Gastrocnemius medialis (tissue), 4 donors: ENCODE results near the gene ZBTB20. TPM values are rescaled to one million over a fixed set of nuclear protein-coding genes. Genes with fewer than 3 reads are reported as not detected.

ENCODE experiments used
- ATAC-seq, 2 donors: fragments of 150-250 bp; one replicate each; pipeline ENCODE4 v1.9.1; 2016
- DNase-seq, 2 donors: peaks; one replicate each; pipeline ENCODE4 v3.0.0-alpha.2; 2019
- H3K27ac ChIP-seq, 4 donors: fragments of 200-600 bp; sonication (generic); 1 replicate in 1 of 4; 2 replicates in 3 of 4; pipeline ENCODE4 v1.5.1; 2016 to 2018; ENCODE audit warnings: mild to moderate bottlenecking in 2 of 4, moderate library complexity in 1 of 4
- H3K27me3 ChIP-seq, 3 donors: fragments of 200-600 bp; sonication (generic) in 2 of 3; 1 replicate in 1 of 3; 2 replicates in 2 of 3; pipeline versions ENCODE4 v1.5.1 to v1.6.0; 2016 to 2019; ENCODE audit warnings: mild to moderate bottlenecking in 1 of 3, moderate library complexity in 1 of 3
- H3K36me3 ChIP-seq, 2 donors: fragments of 200-600 bp; sonication (generic) in 1 of 2; one replicate each; pipeline ENCODE4 v1.5.1; 2017 to 2018
- H3K4me1 ChIP-seq, 2 donors: fragments of 200-600 bp; sonication (generic) in 1 of 2; one replicate each; pipeline ENCODE4 v1.5.1; 2016 to 2017; ENCODE audit warnings: mild to moderate bottlenecking in 2 of 2
- H3K4me3 ChIP-seq, 4 donors: fragments of 200-600 bp; sonication (generic) in 3 of 4; 1 replicate in 1 of 4; 2 replicates in 3 of 4; pipeline ENCODE4 v1.5.1; 2016 to 2019; ENCODE audit warnings: mild to moderate bottlenecking in 2 of 4
- H3K9me3 ChIP-seq, 3 donors: fragments of 200-600 bp; sonication (generic) in 2 of 3; 1 replicate in 1 of 3; 2 replicates in 2 of 3; pipeline ENCODE4 v1.5.1; 2016 to 2019
- CTCF ChIP-seq, 5 experiments: fragments of 450-650 bp in 3 of 5; fragments of 200-600 bp in 2 of 5; sonication (generic) in 2 of 5; IDR thresholded peaks in 4 of 5; conservative IDR thresholded peaks in 1 of 5; 1 replicate in 4 of 5; 2 replicates in 1 of 5; pipeline ENCODE4 v1.5.1; 2016 to 2019; ENCODE audit warnings: antibody characterized with exemption in 5 of 5, mild to moderate bottlenecking in 3 of 5, moderate library complexity in 3 of 5
- POLR2A ChIP-seq, 2 donors: fragments of 450-650 bp; IDR thresholded peaks; one replicate each; pipeline ENCODE4 v1.6.1; 2017; ENCODE audit warnings: antibody characterized with exemption in 2 of 2, mild to moderate bottlenecking in 2 of 2, moderate library complexity in 2 of 2
- in situ Hi-C, 4 donors: fragments of 200-750 bp; cut with MboI; loops; one replicate each; pipeline versions ENCODE4 v1.15.0 to v1.8.0; 2017; ENCODE audit warnings: low sequenced_read_pairs in 4 of 4
- intact Hi-C: fragments of 100-400 bp; cut with DNase I; formaldehyde crosslinking; loops from one replicate; pipeline ENCODE4 v1.15.1; 2023; ENCODE audit warnings: low total_unique reads
- total RNA-seq, 4 donors: library from RNA; depleted of rRNA; stranded (reverse); fragments of >200 nt; gene quantifications; one replicate each; pipeline versions ENCODE4 v1.1.0 to v1.2.3, GENCODE V29; 2016

The ZBTB20 gene
- total RNA-seq, 4 donors from 2014 or later, result 47.6 to 86.5 (median 69.0) TPM

- no peaks in the 10 kb centered on the region for H3K36me3 ChIP-seq
- H3K27ac ChIP-seq, result no peak overlapping the region
- in situ Hi-C loops, result no loop called here
- intact Hi-C loops, result no loop called here
- ATAC-seq, result no peak
- no peak overlapping the region for H3K4me3 ChIP-seq
- DNase-seq, result no peak
- TF ChIP-seq CTCF (IDR thresholded peaks at IDR 0.05 in 4 of 5, conservative IDR thresholded peaks at IDR 0.05 in 1 of 5) (no peak), POLR2A (IDR thresholded peaks at IDR 0.05) (no peak)
- H3K4me1 ChIP-seq, result peaks cover 37 to 38% of the 10 kb centered on the region in 2 donors
- H3K9me3 ChIP-seq, result no peaks in the 10 kb centered on the region
- no peaks in the 10 kb centered on the region for H3K27me3 ChIP-seq
Measured at GRCh38 chr3:114563720-114564119, 583.4 kb downstream of the ZBTB20 start.

- Histone ChIP-seq H3K36me3 (no peaks in the 10 kb centered on the region), H3K27me3 (no peaks in the 10 kb centered on the region), H3K27ac (peak overlapping the region in 1 of 4 donors; percentile 25), H3K4me3 (no peak overlapping the region), H3K4me1 (peaks cover 39 to 43% of the 10 kb centered on the region in 2 donors), H3K9me3 (no peaks in the 10 kb centered on the region)
- intact Hi-C loops, result no loop called here
- in situ Hi-C loops, result no loop called here
- DNase-seq (no peak), ATAC-seq (no peak)
- TF ChIP-seq CTCF (IDR thresholded peaks at IDR 0.05 in 4 of 5, conservative IDR thresholded peaks at IDR 0.05 in 1 of 5), result no peak
- TF ChIP-seq POLR2A (IDR thresholded peaks at IDR 0.05), result no peak
Measured at GRCh38 chr3:114562557-114562956, 584.5 kb downstream of the ZBTB20 start.

DNA sequence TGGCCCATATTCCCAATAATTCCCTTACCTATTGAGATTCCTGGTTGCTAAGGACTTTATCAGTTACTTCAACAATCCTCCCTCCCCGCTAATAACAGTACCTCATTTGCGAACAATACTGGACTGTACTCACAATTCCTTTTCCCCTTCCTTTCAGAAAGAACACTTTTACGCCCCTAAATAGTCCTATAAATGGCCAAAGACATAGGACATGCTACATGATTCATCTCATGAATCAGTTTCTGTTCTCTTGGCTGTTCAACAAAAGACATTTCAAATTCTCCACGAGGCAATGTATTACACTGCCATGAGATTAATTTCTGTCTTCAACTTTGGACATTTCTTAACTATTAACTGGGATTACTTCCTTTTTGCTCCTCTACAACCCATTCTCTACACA is 588.8 kb downstream of the ZBTB20 start:
- Histone ChIP-seq H3K27ac (peak overlapping the region; percentile 9 to 35 (median 19)), H3K9me3 (no peaks in the 10 kb centered on the region), H3K4me1 (peaks cover 36 to 42% of the 10 kb centered on the region in 2 donors), H3K4me3 (no peak overlapping the region), H3K27me3 (no peaks in the 10 kb centered on the region), H3K36me3 (no peaks in the 10 kb centered on the region)
- no peak for TF ChIP-seq POLR2A (IDR thresholded peaks at IDR 0.05)
- TF ChIP-seq CTCF (IDR thresholded peaks at IDR 0.05 in 4 of 5, conservative IDR thresholded peaks at IDR 0.05 in 1 of 5), result no peak
- in situ Hi-C loops, result no loop called here
- intact Hi-C loops, result no loop called here
- no peak for DNase-seq
- peak; percentile 56 to 66 for ATAC-seq

DNA sequence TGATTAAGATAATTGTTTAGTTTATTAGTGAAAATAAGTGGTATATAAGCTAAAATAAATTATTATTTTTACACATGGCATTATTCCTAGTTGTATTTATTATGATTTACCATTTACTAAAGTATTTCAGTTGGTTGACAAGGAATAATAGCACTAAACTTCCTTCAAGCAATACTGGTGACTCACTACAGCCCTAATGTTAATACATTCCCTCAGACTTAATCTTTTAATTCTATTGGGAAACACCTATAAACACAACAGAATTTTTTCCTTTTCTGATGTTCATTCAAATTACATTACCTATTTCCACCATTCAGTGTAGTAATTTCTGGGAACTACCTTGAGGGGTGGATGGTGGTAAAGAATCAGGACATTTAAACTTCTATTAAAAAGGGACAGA is 589.3 kb downstream of the ZBTB20 start:
- in situ Hi-C loops, result no loop called here
- Histone ChIP-seq H3K4me1 (peaks cover 36 to 42% of the 10 kb centered on the region in 2 donors), H3K27ac (peak overlapping the region; percentile 9 to 35 (median 19)), H3K4me3 (no peak overlapping the region), H3K36me3 (no peaks in the 10 kb centered on the region), H3K27me3 (no peaks in the 10 kb centered on the region), H3K9me3 (no peaks in the 10 kb centered on the region)
- TF ChIP-seq CTCF (IDR thresholded peaks at IDR 0.05 in 4 of 5, conservative IDR thresholded peaks at IDR 0.05 in 1 of 5), result no peak
- TF ChIP-seq POLR2A (IDR thresholded peaks at IDR 0.05), result no peak
- ATAC-seq (no peak), DNase-seq (no peak)
- intact Hi-C loops, result no loop called here

DNA sequence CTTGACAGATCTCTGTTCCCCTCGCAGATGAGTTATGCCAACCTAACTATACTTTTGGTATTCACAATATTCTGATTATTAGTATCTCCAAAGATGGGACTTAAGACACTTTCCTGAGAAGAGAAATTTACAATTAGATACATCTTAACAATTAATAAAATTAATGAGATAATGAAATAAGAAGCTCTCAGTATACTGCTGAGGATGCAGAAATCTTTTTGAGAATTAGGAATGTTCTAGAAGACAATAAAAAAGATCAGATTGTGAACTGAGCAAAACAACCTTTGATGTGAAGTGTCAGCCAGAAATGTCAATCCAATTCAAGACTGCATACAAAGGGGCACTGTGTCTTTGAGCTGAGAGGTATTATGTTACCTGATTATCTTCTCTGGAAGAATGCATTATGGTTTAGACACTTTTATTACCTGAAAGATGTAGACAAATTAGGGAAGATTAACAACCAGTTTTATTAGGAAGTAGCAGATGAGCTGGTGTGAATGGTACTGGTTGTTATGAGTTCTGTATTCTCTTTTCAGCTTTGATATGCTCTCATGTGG is 590.4 kb downstream of the ZBTB20 start:
- intact Hi-C loops, result no loop called here
- Histone ChIP-seq H3K27ac (no peak overlapping the region), H3K27me3 (no peaks in the 10 kb centered on the region), H3K36me3 (no peaks in the 10 kb centered on the region), H3K4me1 (peaks cover 42 to 44% of the 10 kb centered on the region in 2 donors), H3K4me3 (no peak overlapping the region), H3K9me3 (no peaks in the 10 kb centered on the region)
- in situ Hi-C loops, result no loop called here
- ATAC-seq, result no peak
- TF ChIP-seq CTCF (IDR thresholded peaks at IDR 0.05 in 4 of 5, conservative IDR thresholded peaks at IDR 0.05 in 1 of 5) (no peak), POLR2A (IDR thresholded peaks at IDR 0.05) (no peak)
- no peak for DNase-seq
